Fibroblast of peridontal ligament (primary cell): ENCODE results near the gene MOB3C.
"Not testable (repeated sequence)": the region's sequence is repeated elsewhere in the genome, so short reads cannot be mapped to it uniquely, and the experiment has no call there.

Source experiments
- DNase-seq: peaks from one replicate; pipeline ENCODE4 v3.0.0-alpha.2; 2010; ENCODE audit errors: extremely low read depth

MOB3C gene

GRCh38 chr1:46616277-46617107, at the start of gene MOB3C:
TSS of gene MOB3C (minus strand) at chr1:46616811. CDS start at chr1:46613321, 3,490 bp downstream.
- peak; percentile 80 for DNase-seq

GRCh38 chr1:46665983-46666382, 49.4 kb upstream of the MOB3C start:
- DNase-seq = no peak

- not testable (repeated sequence) for DNase-seq
These were observed 46.3 kb upstream of the MOB3C start for GRCh38 chr1:46662919-46663318.

GRCh38 chr1:46660116-46660515, 43.5 kb upstream of the MOB3C start:
- DNase-seq = not testable (repeated sequence)

GRCh38 chr1:46659307-46659870, 42.8 kb upstream of the MOB3C start:
- no peak for DNase-seq

- no peak for DNase-seq
These were observed 41.2 kb upstream of the MOB3C start for GRCh38 chr1:46657775-46658174.

- no peak for DNase-seq
These were observed 40.0 kb upstream of the MOB3C start for GRCh38 chr1:46656643-46657042.

- no peak for DNase-seq
These were observed 39.2 kb upstream of the MOB3C start for GRCh38 chr1:46655848-46656247.

- not testable (repeated sequence) for DNase-seq
These were observed 38.1 kb upstream of the MOB3C start for GRCh38 chr1:46654698-46655097.

GRCh38 chr1:46654012-46654411, 37.4 kb upstream of the MOB3C start:
- DNase-seq = no peak

GRCh38 chr1:46653405-46653958, 36.9 kb upstream of the MOB3C start:
- DNase-seq = peak; percentile 25

GRCh38 chr1:46652321-46653100, 35.9 kb upstream of the MOB3C start:
- no peak for DNase-seq

GRCh38 chr1:46651152-46651551, 34.5 kb upstream of the MOB3C start:
- DNase-seq = not testable (repeated sequence)

GRCh38 chr1:46650491-46650890, 33.9 kb upstream of the MOB3C start:
- DNase-seq = no peak

GRCh38 chr1:46649764-46650163, 33.2 kb upstream of the MOB3C start:
- no peak for DNase-seq

GRCh38 chr1:46647611-46648010, 31.0 kb upstream of the MOB3C start:
- DNase-seq = no peak

- no peak for DNase-seq
These were observed 30.2 kb upstream of the MOB3C start for GRCh38 chr1:46646844-46647243.

GRCh38 chr1:46646331-46646730, 29.7 kb upstream of the MOB3C start:
- no peak for DNase-seq

- DNase-seq = no peak
These were observed 29.2 kb upstream of the MOB3C start for GRCh38 chr1:46645815-46646214.

GRCh38 chr1:46643368-46643775, 26.8 kb upstream of the MOB3C start:
- DNase-seq = peak; percentile 96

GRCh38 chr1:46642115-46642680, 25.6 kb upstream of the MOB3C start:
- DNase-seq = no peak

GRCh38 chr1:46639547-46639946, 22.9 kb upstream of the MOB3C start:
- DNase-seq = no peak
